GM18873 (cell line): ENCODE measurements around the gene RPS29.

Source experiments
- ATAC-seq: cut with Tn5 transposase; IDR thresholded peaks from one replicate; pipeline ENCODE4 v1.9.1; 2021; ENCODE audit warnings: mild to moderate bottlenecking, moderate library complexity, moderate number of reproducible peaks; ENCODE audit not compliant: unreplicated experiment, low FRiP score

Gene RPS29

GRCh38 chr14:49553106-49553505 is 33.1 kb downstream of the RPS29 start:
- no peak for ATAC-seq

- ATAC-seq, result no peak
Observed at GRCh38 chr14:49551569-49551968, 34.6 kb downstream of the RPS29 start.

GRCh38 chr14:49550286-49551184 is 35.6 kb downstream of the RPS29 start:
- no peak for ATAC-seq

DNA sequence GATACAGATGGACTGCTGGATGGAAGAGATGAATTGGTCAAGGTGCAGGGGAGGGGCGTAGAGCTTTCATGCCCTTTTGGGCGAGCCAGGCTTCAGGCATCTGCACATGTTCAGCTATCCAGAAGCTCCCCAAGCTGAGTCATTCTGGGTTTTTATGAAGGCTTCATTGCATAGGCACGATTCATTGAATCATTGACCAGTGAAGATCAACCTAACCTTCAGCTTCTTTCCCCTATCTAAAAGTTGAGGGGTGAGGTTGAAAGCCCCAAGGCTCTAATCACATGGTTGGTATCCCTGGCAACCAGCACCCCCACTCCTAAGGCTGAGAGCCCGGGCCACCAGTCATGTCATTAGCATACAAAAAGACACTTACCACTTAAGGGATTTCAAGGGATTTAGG is 36.3 kb downstream of the RPS29 start:
- ATAC-seq, result no peak

GRCh38 chr14:49549446-49549845 is 36.7 kb downstream of the RPS29 start:
- ATAC-seq, result no peak

DNA sequence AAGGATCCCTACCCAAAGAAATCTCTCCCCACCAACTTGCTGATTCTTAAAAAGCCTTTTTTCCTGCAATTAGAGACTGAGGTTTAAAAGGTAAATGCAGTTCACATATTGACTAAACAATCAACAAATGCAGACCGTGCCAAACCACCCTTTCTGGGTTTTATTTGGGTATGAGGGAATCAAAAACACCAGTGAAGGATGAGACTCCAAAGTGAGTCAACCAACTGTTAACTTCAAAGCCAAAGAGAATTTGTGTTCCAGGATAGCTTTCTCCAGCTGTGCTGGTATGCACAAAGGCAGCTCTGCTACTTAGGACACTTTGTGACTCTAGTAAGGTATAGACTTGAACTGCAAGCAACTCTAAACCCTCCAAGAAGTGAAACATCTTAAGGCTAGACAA is 39.4 kb downstream of the RPS29 start:
- ATAC-seq, result no peak

- ATAC-seq, result no peak
Observed at GRCh38 chr14:49545716-49546115, 40.5 kb downstream of the RPS29 start.

GRCh38 chr14:49545071-49545470 is 41.1 kb downstream of the RPS29 start:
- ATAC-seq, result no peak

GRCh38 chr14:49541049-49541448 is 45.1 kb downstream of the RPS29 start:
- ATAC-seq, result no peak

GRCh38 chr14:49538852-49539251 is 47.3 kb downstream of the RPS29 start:
- no peak for ATAC-seq
